Nephron progenitor cell (in vitro differentiated cells): Measurements from ENCODE around the gene WDR11.
A peak's percentile ranks its signal among the peaks of the same experiment; 100 is the strongest.

Source experiments
- DNase-seq: peaks from one replicate; pipeline ENCODE4 v3.0.0; 2021
- H3K27ac Mint-ChIP-seq: 2 replicates; pipeline ENCODE4 v1.8.0; 2021; ENCODE audit warnings: mild to moderate bottlenecking, moderate library complexity, mixed read lengths
- H3K27me3 Mint-ChIP-seq: 2 replicates; pipeline ENCODE4 v1.8.0; 2021; ENCODE audit warnings: mild to moderate bottlenecking, low read depth, mixed read lengths; ENCODE audit not compliant: poor library complexity
- H3K36me3 Mint-ChIP-seq: 2 replicates; pipeline ENCODE4 v1.8.0; 2021; ENCODE audit warnings: low read depth, mixed read lengths
- H3K4me1 Mint-ChIP-seq: 2 replicates; pipeline ENCODE4 v1.8.0; 2021; ENCODE audit warnings: mixed read lengths
- H3K4me3 Mint-ChIP-seq: 2 replicates; pipeline ENCODE4 v1.8.0; 2021; ENCODE audit warnings: mild to moderate bottlenecking, moderate library complexity, mixed read lengths
- H3K9me3 Mint-ChIP-seq: 2 replicates; pipeline ENCODE4 v1.8.0; 2021; ENCODE audit warnings: mild to moderate bottlenecking, moderate library complexity, mixed read lengths
- TF ChIP-seq, protein P1 (sequence below): fragments of 200-600 bp; sonication (generic); IDR thresholded peaks from 2 replicates; pipeline ENCODE4 v1.5.0; 2021; ENCODE audit warnings: antibody characterized with exemption

Gene WDR11

DNA sequence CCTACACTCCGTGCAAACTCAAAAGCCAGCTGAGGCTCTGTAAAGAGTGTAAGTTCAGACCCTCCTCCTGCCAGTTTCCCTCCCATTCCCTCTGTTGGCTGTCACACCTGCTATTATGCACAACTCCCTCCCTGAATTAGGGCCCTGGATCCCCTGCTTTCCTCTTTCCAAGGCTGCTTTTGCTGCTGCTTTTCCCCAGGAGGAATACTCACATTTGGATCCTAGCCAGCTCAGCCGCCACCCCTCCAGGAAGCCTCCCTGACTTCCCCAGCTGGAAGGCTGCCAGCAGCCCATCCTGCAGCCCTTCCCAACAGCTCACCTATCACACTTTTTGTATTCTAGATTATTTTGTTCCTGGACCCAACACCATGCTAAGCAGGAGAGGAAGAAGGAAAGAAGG, 40.9 kb upstream of the WDR11 start:
- Mint-ChIP-seq H3K27me3 (peaks cover 26% of the 10 kb centered on the region), H3K4me1 (no peaks in the 10 kb centered on the region)
- no peak for DNase-seq

DNA sequence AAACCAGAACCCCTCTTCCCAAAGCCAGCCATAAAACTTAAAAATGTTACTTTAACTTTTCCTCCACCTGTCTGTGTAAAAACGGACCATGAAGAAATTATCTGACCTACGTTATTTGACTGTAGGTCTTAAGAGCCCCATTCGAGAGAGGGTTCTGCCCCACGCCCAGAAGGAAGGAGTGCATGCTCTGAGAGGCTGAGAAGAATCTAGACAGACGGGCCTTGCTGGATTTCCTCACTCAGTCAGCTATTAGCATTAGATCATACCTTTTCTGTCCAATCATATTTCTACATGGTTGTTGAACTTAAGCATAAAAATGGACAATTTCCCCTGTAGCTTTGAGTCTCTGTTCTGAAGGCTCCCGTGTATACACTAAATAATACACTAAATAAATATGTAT, 38.1 kb upstream of the WDR11 start:
- no peak overlapping the region for H3K4me3 Mint-ChIP-seq
- H3K27me3 Mint-ChIP-seq: peaks cover 20% of the 10 kb centered on the region
- DNase-seq: no peak
- no peak overlapping the region for H3K27ac Mint-ChIP-seq
- H3K4me1 Mint-ChIP-seq: no peaks in the 10 kb centered on the region
- H3K9me3 Mint-ChIP-seq: peaks cover 3% of the 10 kb centered on the region
- TF ChIP-seq, protein P1, sequence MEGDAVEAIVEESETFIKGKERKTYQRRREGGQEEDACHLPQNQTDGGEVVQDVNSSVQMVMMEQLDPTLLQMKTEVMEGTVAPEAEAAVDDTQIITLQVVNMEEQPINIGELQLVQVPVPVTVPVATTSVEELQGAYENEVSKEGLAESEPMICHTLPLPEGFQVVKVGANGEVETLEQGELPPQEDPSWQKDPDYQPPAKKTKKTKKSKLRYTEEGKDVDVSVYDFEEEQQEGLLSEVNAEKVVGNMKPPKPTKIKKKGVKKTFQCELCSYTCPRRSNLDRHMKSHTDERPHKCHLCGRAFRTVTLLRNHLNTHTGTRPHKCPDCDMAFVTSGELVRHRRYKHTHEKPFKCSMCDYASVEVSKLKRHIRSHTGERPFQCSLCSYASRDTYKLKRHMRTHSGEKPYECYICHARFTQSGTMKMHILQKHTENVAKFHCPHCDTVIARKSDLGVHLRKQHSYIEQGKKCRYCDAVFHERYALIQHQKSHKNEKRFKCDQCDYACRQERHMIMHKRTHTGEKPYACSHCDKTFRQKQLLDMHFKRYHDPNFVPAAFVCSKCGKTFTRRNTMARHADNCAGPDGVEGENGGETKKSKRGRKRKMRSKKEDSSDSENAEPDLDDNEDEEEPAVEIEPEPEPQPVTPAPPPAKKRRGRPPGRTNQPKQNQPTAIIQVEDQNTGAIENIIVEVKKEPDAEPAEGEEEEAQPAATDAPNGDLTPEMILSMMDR: no peak
- no peaks in the 10 kb centered on the region for H3K36me3 Mint-ChIP-seq

More for the DNA sequence above, 40.9 kb upstream of the WDR11 start:
- H3K9me3 Mint-ChIP-seq: no peaks in the 10 kb centered on the region
- TF ChIP-seq, protein P1: no peak
- no peak overlapping the region for H3K4me3 Mint-ChIP-seq
- no peaks in the 10 kb centered on the region for H3K36me3 Mint-ChIP-seq
- no peak overlapping the region for H3K27ac Mint-ChIP-seq

DNA sequence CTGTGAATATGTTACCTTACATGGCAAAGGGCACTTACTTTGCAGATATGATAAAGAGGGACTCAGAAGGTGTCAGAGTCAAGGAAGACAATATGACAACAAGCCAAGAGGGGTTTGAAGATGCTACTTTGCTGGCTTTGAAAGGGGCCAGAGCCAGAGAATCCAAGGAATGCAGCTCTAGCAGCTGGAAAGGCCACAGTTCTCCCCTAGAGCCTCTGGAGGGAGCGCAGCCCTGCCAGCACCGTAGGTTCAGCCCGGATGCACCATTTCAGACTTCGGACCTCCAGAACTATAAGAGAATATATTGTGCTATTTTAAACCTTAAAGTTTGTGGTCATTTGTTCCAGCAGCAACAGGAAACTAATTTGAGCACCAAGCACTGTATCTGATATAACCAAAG, 32.9 kb upstream of the WDR11 start:
- TF ChIP-seq, protein P1: no peak
- Mint-ChIP-seq H3K4me3 (no peak overlapping the region), H3K4me1 (peaks cover 7% of the 10 kb centered on the region), H3K9me3 (peaks cover 3% of the 10 kb centered on the region), H3K36me3 (no peaks in the 10 kb centered on the region), H3K27ac (no peak overlapping the region), H3K27me3 (peaks cover 9% of the 10 kb centered on the region)
- DNase-seq: no peak

DNA sequence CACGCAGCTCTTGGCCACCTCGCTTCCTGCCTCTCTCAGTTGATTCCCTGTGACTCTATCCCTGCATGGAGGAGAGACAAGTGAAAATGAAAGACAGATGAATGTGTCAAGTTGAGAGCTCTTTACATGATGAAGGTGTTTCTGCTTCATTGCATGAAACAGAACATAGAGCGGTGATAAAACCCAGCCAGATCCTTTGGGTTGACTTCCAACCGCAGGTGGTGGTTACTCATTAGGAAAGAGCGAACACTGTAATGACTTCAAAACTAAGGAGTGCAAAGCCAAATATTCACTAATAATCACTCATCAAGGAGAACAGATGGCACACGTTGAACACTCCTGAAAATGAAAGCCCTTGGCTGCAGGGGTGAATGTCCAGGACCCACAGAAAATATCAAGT, 31.8 kb upstream of the WDR11 start:
- peaks cover 10% of the 10 kb centered on the region for H3K4me1 Mint-ChIP-seq
- TF ChIP-seq, protein P1: no peak
- H3K9me3 Mint-ChIP-seq: peaks cover 3% of the 10 kb centered on the region
- no peak for DNase-seq
- peak overlapping the region; percentile 34 for H3K27ac Mint-ChIP-seq
- peaks cover 4% of the 10 kb centered on the region for H3K27me3 Mint-ChIP-seq
- H3K4me3 Mint-ChIP-seq: no peak overlapping the region
- no peaks in the 10 kb centered on the region for H3K36me3 Mint-ChIP-seq

DNA sequence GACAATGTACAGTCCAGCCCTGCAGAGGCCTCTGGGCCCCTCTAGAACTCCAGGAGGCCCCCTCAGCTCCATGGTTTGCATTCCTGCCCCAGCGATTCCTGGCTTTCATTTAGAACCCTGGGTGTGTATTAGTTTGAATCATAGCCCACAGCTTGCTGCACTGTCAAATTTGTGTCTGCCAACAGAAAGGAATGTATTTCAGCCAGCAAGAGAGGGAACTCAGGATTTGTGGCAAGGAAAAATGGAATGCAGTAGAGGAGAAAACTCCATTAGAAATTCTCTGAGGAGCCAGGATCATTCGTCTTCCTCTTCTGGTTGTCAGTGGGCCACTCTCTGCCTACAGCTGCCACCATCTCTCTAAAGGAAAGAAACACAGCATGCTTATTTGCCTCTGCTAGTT, 27.9 kb upstream of the WDR11 start:
- TF ChIP-seq, protein P1: no peak
- Mint-ChIP-seq H3K9me3 (no peaks in the 10 kb centered on the region), H3K27me3 (peaks cover 4% of the 10 kb centered on the region), H3K27ac (no peak overlapping the region), H3K4me1 (peaks cover 15% of the 10 kb centered on the region), H3K36me3 (no peaks in the 10 kb centered on the region), H3K4me3 (no peak overlapping the region)
- DNase-seq: no peak

DNA sequence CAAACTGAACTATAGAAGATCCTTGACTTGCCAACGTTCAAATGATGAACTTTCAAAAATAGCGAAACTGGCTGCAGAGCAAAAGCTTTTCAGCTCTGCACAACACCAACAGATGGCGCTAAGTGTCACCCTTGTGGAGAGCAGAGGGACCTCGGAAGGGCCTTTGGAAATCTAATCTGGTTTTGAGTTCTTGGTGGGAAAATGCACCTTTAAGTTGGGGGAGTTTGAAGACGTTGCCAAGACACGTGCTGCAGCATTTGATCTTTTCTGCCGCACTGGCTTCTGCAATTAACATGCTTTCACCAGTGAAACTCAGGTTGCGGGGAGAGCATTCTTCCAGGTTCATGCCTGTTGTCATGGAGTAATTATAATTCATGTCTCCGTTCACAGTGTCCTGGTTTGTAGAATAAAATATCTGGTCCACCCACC, 26.3 kb upstream of the WDR11 start:
- TF ChIP-seq, protein P1: peak; percentile 52
- peak; percentile 32 for DNase-seq
- H3K4me1 Mint-ChIP-seq: peaks cover 15% of the 10 kb centered on the region

More for the DNA sequence above, 26.3 kb upstream of the WDR11 start:
- Mint-ChIP-seq H3K27me3 (peaks cover 8% of the 10 kb centered on the region), H3K36me3 (no peaks in the 10 kb centered on the region), H3K9me3 (no peaks in the 10 kb centered on the region), H3K27ac (no peak overlapping the region), H3K4me3 (no peak overlapping the region)
